HG02642 (cell line): ENCODE results near the gene RGS6.

Source experiments
- ATAC-seq: cut with Tn5 transposase; IDR thresholded peaks from one replicate; pipeline ENCODE4 v1.9.1; 2021; ENCODE audit warnings: mild to moderate bottlenecking; ENCODE audit not compliant: unreplicated experiment, poor library complexity

RGS6 gene

DNA sequence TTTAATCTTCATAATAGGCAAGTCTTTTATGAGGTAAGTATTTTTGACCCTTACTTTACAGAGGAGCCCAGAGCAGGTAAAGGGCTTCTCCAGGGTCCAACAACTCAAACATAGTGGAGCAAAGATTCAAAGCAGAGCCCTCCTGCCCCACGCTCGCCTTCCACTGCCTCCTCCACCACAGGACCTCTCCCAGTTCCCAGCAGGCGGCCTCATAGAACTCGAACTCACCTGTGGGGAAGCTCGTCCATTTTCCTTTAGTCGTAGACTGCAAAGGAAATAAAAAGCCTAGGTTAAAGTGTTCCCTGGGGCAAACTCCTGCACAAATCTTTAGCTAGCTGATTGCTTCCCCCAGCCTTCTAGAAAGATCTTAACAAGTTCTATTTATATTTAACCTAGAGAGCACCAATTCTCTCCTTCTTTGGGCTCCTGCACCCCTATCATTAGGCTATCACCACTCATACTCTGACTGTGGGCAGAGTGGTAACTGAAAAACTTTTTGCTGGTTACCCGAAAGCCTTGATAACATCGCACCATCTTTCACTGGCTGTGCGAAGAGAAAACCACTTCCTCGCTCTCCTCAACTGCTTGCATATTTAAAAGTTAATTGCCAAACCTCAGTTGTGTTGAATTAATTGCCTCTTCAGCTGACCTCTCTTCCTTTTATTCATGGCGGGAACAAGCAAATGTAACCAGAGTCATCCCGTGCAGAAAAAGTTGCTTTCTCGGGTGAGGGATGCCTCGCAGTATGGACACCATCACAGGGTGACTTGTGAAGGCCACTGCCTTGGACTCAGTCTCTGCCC is 662.1 kb downstream of the RGS6 start:
- peak; percentile 56 for ATAC-seq

GRCh38 chr14:72595152-72595862 is 663.1 kb downstream of the RGS6 start:
- no peak for ATAC-seq

GRCh38 chr14:72597252-72598233 is 665.3 kb downstream of the RGS6 start:
- peak; percentile 41 for ATAC-seq

- ATAC-seq = peak; percentile 62
Observed at GRCh38 chr14:72598306-72598705, 666.1 kb downstream of the RGS6 start.

DNA sequence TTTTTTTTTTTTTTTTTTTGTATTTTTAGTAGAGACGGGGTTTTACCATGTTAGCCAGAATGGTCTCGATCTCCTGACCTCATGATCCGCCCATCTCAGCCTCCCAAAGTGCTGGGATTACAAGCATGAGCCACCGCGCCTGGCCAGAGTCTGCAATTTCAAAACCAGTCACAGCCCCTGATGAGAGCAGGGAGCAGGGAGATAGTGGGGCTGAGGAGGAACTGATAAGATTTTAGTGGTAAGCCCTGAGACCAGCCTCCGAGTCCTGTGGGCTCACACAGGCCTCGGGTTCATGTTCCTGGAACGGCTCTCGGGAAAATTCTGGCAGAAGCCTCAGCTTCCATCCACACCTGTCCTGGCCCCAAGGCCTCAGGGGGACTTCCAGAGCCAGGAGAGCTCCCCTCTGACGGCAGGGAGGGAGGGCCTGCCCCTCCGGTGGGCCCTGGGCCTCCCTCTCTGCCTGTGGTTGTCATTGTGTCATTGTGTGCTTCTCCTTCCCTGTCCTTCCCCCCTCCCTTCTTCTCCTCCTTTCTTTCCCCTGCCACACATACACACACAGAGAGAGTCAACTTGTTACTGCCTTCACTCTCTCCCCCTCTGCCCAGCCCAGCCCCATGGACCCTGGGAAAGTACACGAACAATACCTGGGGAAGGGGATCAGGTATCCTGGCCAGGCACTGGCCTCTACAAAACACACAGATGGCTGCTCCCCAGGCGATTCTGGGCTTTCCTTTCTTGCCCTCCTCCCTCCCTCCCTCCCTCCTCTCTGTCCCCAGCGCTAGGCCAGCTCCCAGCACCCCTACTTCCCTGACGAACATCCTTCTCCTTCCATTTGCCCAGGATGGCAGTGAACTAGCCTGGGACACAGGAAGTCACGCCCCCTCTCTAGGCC is 667.6 kb downstream of the RGS6 start:
- ATAC-seq = no peak

DNA sequence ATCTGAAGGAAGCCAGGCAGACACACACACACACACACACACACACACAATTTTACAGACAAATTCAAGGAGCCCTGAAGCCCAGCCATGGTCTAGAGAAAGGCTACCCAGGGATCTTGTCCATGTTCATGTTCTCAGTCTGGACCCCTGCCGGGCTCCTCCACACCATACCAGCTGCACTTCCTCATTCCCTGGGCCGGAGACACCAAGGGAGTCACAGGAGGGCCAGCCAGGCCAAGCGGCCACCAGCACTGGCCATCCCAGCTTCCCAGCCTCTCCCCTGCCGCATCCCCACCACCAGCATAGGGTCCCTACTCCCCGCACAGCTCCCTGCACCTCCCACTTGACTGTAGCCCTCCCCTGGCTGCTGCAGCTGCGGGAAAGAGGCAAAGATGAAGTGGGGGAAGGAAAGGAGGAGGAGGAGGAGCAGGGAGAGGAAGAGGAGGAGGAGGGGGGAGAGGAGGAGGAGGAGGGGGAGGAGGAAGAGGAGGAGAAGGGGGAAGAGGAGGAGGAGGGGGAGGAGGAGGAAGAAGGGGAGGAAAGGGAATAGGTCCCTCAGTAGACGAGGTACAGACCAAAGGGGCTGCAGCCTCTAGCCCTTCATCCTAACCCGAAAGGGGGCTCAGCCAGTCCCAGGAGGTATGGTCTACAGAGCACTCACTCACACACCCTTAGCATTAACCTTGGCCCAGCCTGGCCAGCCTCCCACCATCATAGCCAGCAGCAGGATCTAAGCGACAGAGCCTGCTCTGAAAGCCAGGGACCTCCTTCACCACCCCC is 668.5 kb downstream of the RGS6 start:
- no peak for ATAC-seq

GRCh38 chr14:72603639-72604038 is 671.4 kb downstream of the RGS6 start:
- no peak for ATAC-seq

GRCh38 chr14:72604133-72604532 is 671.9 kb downstream of the RGS6 start:
- no peak for ATAC-seq

DNA sequence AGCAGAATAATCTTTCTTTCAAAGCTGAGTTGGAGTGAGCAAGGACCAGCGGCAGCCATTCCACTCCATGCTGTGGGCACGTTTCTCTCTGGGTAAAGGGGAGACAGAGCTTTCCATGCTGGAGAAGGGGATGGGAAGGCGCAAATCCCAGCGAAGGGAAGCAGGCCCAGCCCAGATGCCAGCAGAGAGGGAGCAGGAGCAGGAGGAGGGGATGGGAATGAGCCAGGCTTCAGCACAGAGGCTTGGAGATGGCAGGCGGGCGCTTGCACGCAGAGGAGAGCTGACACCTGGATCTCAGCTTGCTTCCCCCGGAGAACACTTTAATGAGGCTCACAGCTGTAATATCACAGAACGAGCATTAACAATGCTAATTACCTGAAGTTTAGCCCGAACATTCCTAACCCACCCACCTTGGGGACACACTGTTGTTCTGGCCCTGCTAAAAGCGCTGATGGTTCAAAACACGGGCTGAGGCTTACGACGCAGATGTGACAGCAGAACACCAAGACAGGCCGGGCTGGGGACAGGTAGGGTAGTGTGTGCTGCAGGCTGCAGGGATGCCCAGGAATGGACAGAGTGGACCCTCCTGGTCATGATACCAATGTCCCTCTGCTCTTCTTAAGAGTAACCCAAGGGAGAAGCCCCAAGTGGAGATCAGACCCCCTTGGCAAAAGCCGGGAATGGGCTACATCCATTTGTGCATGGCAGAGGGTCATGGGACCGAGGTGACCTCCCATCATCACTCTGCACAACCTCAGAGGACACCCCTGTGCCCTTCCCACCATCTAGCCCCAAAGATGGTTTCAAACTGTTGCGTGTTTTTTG is 673.1 kb downstream of the RGS6 start:
- ATAC-seq = no peak

DNA sequence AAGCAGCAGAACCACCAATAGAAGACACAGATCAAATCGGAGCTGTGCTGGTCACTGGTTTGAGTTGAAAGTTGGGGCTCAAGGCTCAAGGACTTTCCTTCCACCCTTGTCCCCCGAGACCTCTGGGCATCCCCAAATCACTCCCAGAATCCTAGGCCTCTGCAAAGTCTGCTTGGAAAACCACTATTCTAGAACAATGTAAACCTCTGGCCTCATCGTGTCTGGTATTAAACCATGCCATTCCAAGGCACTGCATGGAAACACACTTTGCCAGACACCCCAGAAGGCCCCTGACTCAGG is 673.6 kb downstream of the RGS6 start:
- ATAC-seq = no peak

DNA sequence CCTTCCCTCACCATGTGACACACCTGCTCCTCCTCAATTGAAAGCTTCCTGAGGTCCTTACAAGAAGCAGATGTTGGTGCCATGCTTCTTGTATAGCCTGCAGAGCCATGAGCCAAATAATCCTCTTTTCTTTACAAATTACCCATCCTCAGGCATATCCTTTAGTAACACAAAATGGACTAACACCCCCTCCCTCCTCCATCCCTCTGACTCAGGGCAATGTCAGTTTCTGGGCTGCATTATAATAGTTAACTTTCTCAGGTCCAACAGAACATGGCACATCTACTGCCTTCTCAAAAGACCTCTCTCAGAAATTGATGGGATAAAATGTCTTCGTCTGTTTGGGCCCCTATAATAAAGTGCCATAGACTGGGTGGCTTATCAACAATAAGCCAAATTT is 674.6 kb downstream of the RGS6 start:
- no peak for ATAC-seq

GRCh38 chr14:72607386-72608130 is 675.3 kb downstream of the RGS6 start:
- no peak for ATAC-seq

- no peak for ATAC-seq
Observed at GRCh38 chr14:72608391-72609204, 676.4 kb downstream of the RGS6 start.

DNA sequence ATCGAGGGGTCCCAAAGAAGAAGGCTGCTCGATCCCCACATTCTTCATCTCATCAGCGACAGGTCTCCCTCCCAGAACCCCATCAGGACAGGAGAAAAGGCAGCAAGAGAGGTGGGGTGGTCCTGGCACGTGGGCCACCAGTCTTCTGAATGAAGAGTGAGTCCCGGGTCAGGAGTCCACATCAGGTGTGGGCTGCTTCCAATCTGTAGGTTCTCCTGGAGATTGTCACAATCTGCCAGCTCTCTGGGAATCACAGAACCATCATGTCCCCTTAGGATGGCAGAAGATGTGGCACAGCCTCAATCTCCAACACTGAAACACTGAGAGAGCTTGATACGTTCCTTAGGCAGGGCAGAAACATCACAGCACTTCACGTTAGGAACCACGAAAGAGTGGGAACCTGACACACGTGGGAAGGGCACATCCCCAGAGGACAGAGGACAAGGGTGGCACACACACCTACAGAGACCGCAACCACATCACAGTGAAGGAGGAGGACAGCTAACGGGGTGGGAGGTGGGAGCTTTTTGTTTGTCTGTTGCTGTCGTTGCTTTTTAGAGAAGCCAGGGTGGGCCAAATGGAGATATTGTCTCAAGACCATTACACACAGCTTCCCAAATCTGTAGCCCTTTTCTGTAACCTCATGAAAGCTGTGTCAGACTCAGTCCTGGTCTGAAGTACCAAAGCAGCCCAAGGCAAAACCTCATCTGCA is 677.1 kb downstream of the RGS6 start:
- ATAC-seq = no peak

DNA sequence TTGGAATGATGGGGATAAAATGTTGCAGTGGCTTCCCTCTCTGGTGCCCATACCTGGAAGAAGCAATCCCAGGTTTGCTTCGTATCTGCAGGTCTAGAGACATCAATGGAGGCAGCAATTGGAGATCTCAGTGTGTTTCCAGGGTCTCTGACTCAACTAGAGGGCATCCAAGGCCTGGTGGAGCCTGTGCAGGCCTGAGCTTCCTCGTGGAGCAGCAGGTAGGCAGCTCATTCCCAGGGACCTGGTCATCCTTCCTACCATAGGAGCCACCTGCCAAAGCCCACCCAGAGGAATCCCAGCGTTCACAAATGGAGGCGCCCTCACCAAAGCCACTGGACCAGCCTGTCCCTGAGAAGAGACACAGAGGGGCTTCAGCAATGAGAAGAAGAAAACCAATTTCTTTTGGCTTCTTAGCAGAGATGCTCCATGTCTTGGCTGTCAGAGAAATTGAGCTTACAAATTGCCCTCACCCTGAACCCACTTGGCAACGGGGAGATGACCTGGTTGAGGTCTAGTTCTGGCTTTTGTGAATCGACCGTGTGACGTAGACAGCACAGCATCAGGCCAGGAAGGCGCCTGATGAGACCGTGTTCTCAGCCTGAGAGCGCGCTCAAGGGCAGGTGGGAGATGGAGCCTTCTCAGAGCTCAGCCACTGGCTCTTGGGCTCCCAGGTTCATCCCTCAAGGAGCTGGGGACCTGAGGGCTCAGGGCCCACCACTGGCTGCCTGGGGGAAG is 678.0 kb downstream of the RGS6 start:
- no peak for ATAC-seq

DNA sequence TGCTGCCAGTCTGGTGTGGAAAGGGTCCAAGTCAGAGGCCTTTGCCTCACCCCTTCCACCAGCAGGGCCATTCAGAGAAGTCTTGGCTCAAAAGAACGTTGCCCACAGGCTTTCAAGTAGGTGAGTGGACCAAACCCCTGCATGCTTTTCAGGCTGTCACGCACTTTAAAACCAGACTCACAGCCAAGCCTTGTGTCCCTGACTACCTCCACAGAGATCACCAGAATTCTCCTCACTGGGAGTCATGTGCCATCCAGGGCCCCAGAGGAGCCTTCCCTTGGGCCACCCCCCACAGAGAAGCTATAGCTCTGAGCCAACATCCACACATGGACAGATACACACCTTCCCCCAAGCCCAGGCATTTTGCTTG is 678.6 kb downstream of the RGS6 start:
- no peak for ATAC-seq
